Motor neuron (in vitro differentiated cells): ENCODE data around the gene MRRF. TPM values are rescaled to one million over a fixed set of nuclear protein-coding genes. Genes with fewer than 3 reads are reported as not detected.
A peak's percentile ranks its signal among the peaks of the same experiment; 100 is the strongest.

Experiments used
- ATAC-seq, 8 experiments: fragments of 200-7000 bp; cut with Tn5 transposase; replicated peaks in 6 of 8; 2 replicates each; pipeline ENCODE4 v1.8.0; 2021; ENCODE audit warnings: mild to moderate bottlenecking in 8 of 8, moderate library complexity in 8 of 8
- H3K27ac ChIP-seq, 2 donors: fragments of 250-450 bp; sonication (Bioruptor Pico); 2 replicates each; pipeline ENCODE4 v1.9.0; 2021; ENCODE audit warnings: antibody characterized with exemption in 2 of 2, mild to moderate bottlenecking in 2 of 2, moderate library complexity in 1 of 2
- H3K4me1 ChIP-seq, 2 donors: fragments of 250-450 bp; sonication (Bioruptor Pico); replicated peaks in 1 of 2; 2 replicates each; pipeline ENCODE4 v1.6.1; 2021; ENCODE audit warnings: antibody characterized with exemption in 2 of 2, mild to moderate bottlenecking in 2 of 2, moderate library complexity in 1 of 2
- H3K4me3 ChIP-seq, 5 donors: fragments of 250-450 bp; sonication (Bioruptor Pico); 2 replicates each; pipeline ENCODE4 v1.9.0; 2021; ENCODE audit warnings: antibody characterized with exemption in 5 of 5, mild to moderate bottlenecking in 5 of 5, moderate library complexity in 4 of 5
- WGBS, 10 experiments: fragments of 450-650 bp; shearing (Covaris generic); methylation state at CpG; one replicate each; pipeline ENCODE4 v1.0.0; 2022; 5-methylcytosine and 5-hydroxymethylcytosine counted together
- in situ Hi-C, 9 experiments: fragments of 400-800 bp; cut with MboI; loops; one replicate each; pipeline ENCODE4 v1.15.0; 2021; ENCODE audit warnings: low sequenced_read_pairs in 9 of 9, low pct_unique_long_range_greater_than_20kb in 2 of 9; ENCODE audit not compliant: unreplicated experiment in 9 of 9
- total RNA-seq, 8 experiments: library from RNA; unstranded; fragments of 300-600 nt; gene quantifications; 2 replicates each; pipeline versions ENCODE4 v1.2.3 to v1.2.4, GENCODE V29; 2022

The MRRF gene
- total RNA-seq, 8 experiments from 2014 or later: 23.1 to 81.6 (median 31.1) TPM

DNA sequence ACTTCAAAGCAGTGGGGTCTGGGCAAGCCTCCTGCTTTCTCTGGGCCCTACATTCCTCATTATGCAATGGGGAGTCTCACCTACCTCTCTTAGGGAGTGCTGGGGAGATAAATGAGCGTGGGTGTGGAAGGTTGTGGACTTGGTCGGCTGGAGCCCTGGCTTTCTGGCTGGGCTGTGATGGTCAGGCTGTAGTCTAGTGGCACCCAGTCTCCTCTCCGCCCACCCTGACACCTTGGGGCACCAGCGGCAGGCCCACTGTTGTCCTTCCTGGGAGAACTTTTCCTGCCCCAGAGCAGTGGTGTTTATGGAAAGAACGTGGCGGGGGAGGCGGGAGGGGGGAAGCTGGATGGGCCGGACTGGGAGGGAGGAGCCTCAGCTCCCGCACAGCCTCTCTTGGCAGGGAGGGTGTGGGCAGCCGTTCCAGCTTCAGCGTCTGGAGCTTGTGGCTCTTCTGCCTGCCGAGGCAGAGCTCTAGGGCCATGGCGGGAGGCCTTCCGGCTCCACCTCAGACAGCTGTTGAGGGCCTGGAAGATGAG lies 110.3 kb downstream of the MRRF start:
- Histone ChIP-seq H3K4me3 (no peak overlapping the region), H3K4me1 (peaks cover 4 to 15% of the 10 kb centered on the region in 2 donors), H3K27ac (no peak overlapping the region)
- peak; percentile 40 to 88 (median 60) for ATAC-seq
- 42 to 60% methylated on average over 2 of the region's 14 CpGs; no CpG with 5 or more reads in 8 of the 10 experiments for WGBS, 10 experiments
- in situ Hi-C loops: loop anchor here in 3 of 9 experiments (25.0 kb wide), 2 partner anchors 263 to 838 kb away; no protein-coding TSS in a partner anchor

DNA sequence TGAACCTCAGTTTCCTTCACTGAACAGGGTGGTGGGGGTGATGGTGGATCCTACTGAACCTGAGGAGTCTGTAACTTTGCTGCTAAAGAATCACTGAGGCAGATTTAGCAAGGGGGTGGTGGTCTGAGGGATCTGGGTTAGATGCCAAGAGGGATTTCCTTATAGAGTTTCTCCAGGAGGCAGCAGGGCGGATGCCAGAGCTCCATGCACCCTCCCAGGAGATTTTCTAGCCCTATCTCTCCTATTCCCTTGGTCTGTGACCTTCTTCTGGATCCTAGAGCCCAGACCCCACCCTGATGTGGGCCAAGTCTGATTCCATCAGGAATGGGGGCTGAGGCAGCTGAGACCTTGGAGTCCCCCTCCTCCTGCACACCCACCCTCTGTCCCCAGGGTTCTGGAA lies 112.1 kb downstream of the MRRF start:
- in situ Hi-C loops: no loop called here
- H3K4me3 ChIP-seq: no peak overlapping the region
- H3K4me1 ChIP-seq: peaks cover 4 to 15% of the 10 kb centered on the region in 2 donors
- no peak overlapping the region for H3K27ac ChIP-seq
- ATAC-seq: no peak
- 100% methylated on average over 1 of the region's 1 CpG; no CpG with 5 or more reads in 7 of the 10 experiments for WGBS, 10 experiments

DNA sequence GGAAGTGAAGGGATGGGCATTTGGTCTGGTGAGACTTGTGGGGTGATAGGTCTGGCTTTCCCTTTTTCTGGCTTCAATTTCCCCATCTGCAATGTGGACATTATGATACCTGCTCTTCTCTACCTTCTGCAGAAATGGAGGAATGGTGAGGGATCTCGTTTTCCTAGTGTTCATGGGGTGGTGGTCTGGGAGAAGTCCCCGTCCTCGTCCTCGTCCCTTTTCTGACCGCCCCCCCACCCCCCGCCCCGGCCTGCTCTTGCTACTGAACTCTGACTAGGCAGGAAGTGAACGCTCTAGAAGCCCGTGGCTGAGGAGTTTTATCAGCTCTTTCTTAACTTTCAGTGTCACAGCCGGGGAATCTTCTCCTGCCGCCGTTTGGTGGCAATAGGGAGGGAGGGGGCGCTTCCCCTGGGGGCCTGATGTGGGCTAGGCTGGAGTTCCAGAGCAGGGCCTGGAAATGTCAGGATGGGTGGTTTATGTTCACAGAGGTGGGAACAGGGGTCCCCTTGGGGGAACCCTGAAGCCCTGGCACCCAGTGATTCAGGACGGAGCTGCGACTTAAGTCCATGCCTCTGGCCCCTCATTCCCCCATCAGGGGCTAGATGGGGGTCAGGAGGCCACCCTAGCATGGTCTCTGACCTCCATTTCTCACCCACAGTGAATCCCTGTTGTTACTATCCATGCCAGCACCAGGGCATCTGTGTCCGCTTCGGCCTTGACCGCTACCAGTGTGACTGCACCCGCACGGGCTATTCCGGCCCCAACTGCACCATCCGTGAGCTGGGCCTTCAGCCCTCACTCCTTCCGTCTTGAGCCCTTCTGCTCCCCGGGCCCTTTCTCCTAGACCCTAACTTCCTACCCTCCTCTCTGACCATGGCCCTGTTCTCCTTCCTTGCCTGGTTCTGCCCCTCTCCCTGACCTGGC lies 112.8 kb downstream of the MRRF start:
- Histone ChIP-seq H3K4me3 (no peak overlapping the region), H3K4me1 (peaks cover 4 to 15% of the 10 kb centered on the region in 2 donors), H3K27ac (no peak overlapping the region)
- WGBS, 10 experiments: 89 to 100% (median 97%) methylated on average over 2 to 9 of the region's 24 CpGs; no CpG with 5 or more reads in 3 of the 10 experiments
- no peak for ATAC-seq
- in situ Hi-C loops: no loop called here

DNA sequence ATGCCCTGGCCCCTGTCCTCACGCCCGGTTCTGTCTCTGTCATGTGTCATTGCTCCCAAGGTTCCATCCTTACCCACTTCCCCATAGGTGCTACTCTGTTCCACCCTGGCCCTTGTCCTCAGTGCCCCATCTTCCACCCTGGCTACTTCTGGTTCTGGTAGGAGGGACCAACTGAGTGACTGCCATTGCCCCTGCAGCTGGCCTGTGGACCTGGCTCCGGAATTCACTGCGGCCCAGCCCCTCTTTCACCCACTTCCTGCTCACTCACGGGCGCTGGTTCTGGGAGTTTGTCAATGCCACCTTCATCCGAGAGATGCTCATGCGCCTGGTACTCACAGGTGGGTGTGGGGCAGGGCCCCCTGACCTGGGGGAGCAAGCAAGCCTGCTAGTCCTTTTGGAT lies 113.6 kb downstream of the MRRF start:
- Histone ChIP-seq H3K4me3 (no peak overlapping the region), H3K27ac (no peak overlapping the region), H3K4me1 (peaks cover 4 to 15% of the 10 kb centered on the region in 2 donors)
- 70 to 100% (median 92%) methylated on average over 1 to 4 of the region's 8 CpGs; no CpG with 5 or more reads in 6 of the 10 experiments for WGBS, 10 experiments
- in situ Hi-C loops: no loop called here
- no peak for ATAC-seq

DNA sequence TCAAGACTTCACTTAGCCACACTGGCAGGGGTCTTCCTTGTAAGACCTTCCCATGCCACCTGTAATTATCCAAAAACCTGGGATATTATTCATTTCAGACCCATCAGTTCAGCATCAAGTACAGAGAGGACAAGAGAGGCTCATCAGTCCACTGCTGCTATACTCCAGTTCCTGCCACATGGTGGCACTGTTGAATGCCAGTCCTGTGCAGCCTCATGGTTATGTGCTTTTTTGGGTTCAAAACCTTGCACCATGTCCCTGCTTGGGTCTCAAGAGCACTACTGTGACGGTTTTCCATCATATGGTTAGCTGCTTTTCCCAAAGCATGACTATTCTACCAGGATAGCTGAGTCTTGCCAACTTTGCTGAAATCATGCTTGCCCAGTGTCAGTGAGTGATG lies 114.7 kb downstream of the MRRF start:
- H3K4me1 ChIP-seq: peaks cover 4 to 15% of the 10 kb centered on the region in 2 donors
- H3K27ac ChIP-seq: no peak overlapping the region
- in situ Hi-C loops: no loop called here
- WGBS, 10 experiments: 20 to 63% methylated on average over 1 of the region's 1 CpG; no CpG with 5 or more reads in 8 of the 10 experiments
- H3K4me3 ChIP-seq: no peak overlapping the region
- no peak for ATAC-seq

DNA sequence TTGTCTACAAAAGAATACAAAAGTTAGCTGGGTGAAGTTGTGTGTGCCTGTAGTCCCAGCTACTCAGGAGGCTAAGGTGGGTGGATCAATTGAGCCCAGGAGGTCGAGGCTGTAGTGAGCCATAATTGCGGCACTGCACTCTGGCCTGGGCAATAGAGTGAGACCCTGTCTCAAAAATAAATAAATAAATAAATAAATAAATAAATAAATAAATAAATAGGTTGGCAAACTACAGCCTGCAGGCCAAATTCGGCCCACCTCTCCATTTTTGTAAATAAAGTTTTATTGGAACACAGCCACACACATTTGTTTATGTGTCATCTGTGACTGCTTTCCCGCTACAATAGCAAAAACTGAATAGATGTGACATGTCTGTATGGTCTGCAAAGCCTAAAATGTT lies 115.6 kb downstream of the MRRF start:
- in situ Hi-C loops: no loop called here
- Histone ChIP-seq H3K4me1 (peaks cover 4 to 13% of the 10 kb centered on the region in 2 donors), H3K27ac (no peak overlapping the region), H3K4me3 (no peak overlapping the region)
- ATAC-seq: no peak
- WGBS, 10 experiments: 69 to 100% (median 87%) methylated on average over 1 to 4 of the region's 4 CpGs; no CpG with 5 or more reads in 3 of the 10 experiments

Other genes with a start within 250 kb of the MRRF start
- gene TTLL11, start 171.6 kb upstream of the MRRF start, total RNA-seq: 10 to 100 TPM in 5 of 8 experiments, 1 to 10 TPM in 3; 5.7 to 16.9 (median 11.2) TPM
- 100 to 1,000 TPM in 1 of 8 experiments, 10 to 100 TPM in 7; 40.9 to 119 (median 64.1) TPM for gene NDUFA8, start 105.1 kb upstream of the MRRF start, total RNA-seq
- gene MORN5, start 105.0 kb upstream of the MRRF start, total RNA-seq: 10 to 100 TPM in 1 of 8 experiments, 1 to 10 TPM in 3, under 1 TPM in 1, not detected in 3; 0.54 to 43.3 (median 1.2) TPM
- 1 to 10 TPM in 2 of 8 experiments, under 1 TPM in 6; 0.14 to 3.9 (median 0.60) TPM for gene LHX6, start 35.9 kb upstream of the MRRF start, total RNA-seq
- 10 to 100 TPM; 11.7 to 19.2 (median 15.4) TPM for gene RBM18, start within 50 bp of the MRRF start, total RNA-seq
- 1 to 10 TPM in 2 of 8 experiments, under 1 TPM in 6; 0.05 to 3.2 (median 0.24) TPM for gene PTGS1, start 106.1 kb downstream of the MRRF start, total RNA-seq
- gene OR1J1, start 213.0 kb downstream of the MRRF start, total RNA-seq: under 1 TPM in 2 of 8 experiments, not detected in 6; 0.33 to 0.80 TPM
- not detected for gene OR1J2, start 245.9 kb downstream of the MRRF start, total RNA-seq